8988T (cell line): ENCODE results near the gene ENTPD6.
"Not testable (repeated sequence)": the region's sequence is repeated elsewhere in the genome, so short reads cannot be mapped to it uniquely, and the experiment has no call there.

Experiments
- DNase-seq: peaks from one replicate; pipeline ENCODE4 v3.0.0; 2011

The ENTPD6 gene

DNA sequence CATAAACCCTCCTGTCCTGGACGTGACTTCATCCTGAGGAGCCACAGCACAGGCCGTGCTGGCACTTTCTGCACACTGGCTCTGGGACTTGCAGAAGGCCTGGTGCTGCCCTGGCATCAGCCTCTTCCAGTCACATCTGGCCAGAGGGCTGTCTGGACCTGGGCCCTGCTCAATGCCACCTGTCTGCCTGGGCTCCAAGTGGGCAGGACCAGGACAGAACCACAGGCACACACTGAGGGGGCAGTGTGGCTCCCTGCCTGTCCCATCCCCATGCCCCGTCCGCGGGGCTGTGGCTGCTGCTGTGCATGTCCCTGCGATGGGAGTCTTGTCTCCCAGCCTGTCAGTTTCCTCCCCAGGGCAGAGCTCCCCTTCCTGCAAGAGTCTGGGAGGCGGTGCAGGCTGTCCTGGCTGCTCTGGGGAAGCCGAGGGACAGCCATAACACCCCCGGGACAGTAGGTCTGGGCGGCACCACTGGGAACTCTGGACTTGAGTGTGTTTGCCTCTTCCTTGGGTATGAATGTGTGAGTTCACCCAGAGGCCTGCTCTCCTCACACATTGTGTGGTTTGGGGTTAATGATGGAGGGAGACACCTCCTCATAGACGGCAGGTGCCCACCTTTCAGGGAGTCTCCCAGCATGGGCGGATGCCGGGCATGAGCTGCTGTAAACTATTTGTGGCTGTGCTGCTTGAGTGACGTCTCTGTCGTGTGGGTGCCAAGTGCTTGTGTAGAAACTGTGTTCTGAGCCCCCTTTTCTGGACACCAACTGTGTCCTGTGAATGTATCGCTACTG, 30.3 kb downstream of the ENTPD6 start:
- no peak for DNase-seq

DNA sequence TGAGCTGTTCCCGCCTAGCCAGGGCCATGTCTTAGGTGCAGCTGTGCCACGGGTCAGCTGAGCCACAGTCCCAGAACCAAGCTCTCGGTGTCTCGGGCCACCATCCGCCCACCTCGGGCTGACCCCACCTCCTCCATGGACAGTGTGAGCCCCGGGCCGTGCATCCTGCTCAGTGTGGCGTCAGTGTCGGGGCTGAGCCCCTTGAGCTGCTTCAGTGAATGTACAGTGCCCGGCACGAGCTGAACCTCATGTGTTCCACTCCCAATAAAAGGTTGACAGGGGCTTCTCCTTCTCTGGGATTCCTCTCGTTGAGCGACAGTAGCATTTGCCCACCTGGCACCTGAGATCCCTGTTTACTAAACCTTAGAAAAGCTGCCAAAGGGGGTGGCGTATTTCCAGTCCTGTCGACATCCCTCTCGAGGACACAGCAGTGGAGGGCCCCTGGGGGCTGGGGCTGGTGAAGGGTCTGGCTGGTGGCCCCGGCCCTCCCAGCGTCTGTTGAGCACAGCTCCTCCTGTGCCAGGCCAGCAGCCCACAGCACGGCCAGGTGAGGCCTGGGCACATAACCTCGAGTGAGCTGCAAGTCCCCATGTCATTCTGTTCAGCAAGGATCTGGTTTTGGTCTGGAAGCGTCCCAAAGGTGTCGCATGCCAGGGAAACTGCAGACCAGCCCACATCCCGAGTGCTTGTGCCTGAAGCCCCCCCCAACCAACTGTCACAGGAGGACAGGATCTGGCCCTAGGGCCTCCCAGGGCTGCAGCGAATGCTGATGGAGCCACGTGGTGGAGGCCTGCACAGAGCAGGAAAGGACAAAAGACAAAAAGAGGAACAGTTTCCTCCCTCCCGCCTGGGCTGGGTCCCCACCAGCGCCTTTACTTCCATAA, 31.2 kb downstream of the ENTPD6 start:
- no peak for DNase-seq

DNA sequence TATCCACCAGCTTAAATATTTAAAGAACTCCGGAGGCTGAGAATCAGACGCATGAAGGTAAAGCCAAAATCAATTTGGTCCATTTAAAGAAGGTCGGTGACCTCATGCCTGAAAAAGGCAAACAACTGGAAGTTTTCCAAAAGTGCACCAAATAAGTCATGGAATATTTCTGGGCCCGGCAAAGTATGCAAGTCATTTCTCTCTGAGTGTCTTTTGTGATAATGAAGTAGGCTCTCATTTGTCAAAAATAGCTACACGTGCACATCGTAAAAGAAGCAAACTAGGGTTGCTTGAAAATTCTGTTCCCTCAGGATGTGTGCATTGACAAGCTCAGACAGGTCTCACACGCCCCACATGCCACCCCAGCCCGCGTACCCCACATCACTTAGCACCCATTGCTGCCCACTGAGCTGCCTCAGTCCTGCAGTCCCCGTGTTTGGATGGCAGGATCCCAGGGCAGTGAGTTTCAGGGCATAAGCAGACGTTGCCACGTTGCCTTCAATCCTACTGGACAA, 31.9 kb downstream of the ENTPD6 start:
- DNase-seq, result no peak

DNA sequence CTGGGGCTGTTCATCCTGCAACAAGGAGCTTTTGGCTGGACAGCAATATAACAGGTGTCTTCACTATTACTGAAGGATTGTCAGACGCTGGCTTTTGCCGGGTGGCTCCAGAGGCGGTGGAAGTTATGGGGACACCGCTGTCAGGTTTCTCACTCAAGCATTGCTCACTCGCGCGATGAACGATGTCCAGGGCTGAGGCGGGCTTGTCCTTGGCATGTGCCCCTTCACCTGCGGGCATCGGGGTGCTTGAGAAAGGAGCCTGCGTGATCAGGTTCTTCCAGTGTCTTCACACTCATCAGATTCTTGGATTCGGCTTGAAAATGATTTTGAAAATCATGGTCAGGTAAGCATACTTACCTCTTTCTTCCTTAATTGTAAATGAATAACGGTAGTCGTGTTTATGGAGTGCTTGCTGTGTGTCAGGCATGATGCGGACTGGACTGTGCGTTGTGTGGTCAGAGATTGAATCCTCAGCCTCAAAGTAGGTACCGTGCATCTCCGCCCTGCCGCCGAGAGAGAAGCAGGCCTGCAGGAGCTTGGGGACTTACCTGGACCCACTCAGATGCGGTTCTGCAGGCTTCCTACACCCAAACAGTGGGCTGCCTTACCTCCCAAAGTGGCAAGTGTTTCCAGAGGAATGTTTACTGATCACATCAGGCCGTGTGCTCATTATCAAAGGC, 34.1 kb downstream of the ENTPD6 start:
- no peak for DNase-seq

DNA sequence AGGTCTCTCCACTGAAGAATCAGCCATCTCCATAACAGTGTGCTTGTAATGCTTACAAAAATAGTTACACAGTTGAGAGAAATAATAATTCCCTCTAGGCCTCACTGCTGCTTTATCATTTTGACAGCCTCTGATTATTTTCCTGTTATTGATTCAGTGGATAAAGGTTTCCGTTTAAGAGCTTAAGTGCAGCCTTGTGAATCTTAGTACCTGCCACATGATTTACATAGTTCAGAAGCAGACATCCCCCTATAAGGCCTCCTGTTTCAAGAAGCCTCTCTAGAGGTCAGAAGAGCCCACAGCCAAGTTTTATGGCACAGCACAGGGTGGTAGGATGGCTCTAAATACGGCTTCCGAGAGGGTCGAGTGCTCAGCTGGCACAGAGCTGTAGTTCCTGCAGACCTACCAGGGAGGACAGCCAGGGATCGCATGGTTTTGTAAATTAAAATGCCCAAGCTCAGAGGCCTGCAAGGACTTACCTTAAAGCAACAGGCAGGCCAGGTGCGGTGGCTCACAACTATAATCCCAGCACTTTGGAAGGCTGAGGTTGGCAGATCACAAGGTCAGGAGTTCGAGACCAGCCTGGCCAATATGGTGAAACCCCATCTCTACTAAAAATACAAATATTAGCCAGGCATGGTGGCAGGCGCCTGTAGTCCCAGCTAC, 34.8 kb downstream of the ENTPD6 start:
- DNase-seq, result no peak

DNA sequence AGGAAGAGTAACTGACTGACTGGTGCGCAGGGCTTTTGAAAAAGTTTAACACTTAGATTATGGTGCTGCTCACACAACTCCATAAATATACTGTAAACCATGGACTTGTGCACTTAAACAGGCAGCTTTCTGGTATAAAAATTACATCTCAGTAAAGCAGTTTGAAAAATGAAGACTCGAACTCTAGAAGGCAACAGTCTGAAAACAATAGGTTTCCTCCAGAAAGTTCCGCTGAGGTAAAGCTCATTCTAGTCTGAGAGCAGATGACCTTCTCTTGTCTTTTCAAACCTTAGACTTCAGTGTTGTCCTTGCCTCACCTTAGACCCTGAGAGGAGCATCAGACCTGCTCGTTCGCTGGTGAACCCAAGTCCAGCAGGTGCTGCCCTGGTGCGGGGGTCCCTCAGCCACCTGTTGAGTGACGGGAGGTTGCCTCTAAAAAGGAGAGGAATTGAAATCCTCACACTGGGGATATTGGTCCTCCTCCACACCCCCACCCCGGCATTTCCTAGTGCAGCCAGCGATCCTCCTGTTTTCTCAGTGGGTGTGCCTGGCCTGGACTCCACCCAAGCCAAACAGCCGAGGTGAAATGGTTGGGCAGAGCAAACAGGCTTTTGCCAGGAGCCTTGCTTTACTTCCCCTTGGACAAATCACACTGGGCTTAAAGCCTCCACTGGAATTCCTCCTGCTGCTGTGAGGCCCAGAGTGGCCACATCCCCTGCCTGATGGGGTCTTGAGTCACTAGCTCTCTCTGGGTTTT, 37.7 kb downstream of the ENTPD6 start:
- no peak for DNase-seq

DNA sequence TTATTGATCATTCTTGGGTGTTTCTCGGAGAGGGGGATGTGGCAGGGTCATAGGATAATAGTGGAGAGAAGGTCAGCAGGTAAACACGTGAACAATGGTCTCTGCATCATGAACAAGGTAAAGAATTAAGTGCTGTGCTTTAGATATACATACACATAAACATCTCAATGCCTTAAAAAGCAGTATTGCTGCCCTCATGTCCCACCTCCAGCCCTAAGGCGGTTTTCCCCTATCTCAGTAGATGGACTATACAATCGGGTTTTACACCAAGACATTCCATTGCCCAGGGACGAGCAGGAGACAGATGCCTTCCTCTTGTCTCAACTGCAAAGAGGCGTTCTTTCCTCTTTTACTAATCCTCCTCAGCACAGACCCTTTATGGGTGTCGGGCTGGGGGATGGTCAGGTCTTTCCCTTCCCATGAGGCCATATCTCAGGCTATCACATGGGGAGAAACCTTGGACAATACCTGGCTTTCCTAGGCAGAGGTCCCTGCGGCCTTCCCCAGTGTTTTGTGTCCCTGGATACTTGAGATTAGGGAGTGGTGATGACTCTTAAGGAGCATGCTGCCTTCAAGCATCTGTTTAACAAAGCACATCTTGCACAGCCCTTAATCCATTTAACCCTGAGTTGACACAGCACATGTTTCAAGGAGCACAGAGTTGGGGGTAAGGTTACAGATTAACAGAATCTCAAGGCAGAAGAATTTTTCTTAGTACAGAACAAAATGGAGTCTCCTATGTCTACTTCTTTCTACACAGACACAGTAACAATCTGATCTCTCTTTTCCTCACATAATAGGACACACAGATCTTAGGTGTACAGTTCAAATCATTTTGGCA, 38.7 kb downstream of the ENTPD6 start:
- not testable (repeated sequence) for DNase-seq

DNA sequence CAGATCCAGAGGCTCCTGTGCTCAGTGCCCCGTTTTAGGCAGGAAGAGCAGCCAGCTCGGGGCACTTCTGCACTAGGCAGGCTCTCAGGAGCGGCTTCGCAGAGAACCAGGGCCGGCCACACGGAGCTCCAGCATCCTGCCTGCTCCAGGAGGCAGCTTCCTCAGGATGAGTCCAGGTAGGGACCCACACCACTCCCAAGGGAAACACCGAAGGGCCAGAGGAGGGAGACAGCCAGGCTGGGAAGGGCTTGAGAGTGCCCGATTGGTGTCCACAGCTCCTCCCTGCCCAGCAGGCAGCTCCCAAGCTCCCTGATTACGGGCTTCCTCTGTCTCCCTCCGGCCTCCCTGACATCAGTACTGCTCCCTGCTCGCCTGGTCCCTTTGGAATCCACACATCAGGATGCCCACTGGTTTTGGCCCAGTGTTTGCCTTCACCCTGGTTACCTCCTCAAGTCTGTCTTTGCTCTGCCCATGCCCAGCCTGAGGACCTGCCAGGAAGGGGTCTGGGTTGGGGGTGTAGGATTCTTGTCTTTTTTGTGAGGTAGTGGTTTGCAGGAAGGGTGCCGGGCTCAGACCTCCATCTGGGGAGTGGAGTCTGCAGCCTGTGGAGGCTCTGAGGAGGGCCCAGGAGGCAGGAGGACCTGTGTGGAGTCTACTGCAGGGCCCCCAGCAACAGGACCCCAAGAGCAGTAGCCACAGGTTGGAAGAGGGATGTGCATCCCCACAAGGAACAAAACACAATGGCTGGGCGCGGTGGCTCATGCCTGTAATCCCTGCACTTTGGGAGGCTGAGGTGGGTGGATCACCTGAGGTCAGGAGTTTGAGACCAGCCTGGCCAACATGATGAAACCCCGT, 41.2 kb downstream of the ENTPD6 start:
- DNase-seq, result no peak

DNA sequence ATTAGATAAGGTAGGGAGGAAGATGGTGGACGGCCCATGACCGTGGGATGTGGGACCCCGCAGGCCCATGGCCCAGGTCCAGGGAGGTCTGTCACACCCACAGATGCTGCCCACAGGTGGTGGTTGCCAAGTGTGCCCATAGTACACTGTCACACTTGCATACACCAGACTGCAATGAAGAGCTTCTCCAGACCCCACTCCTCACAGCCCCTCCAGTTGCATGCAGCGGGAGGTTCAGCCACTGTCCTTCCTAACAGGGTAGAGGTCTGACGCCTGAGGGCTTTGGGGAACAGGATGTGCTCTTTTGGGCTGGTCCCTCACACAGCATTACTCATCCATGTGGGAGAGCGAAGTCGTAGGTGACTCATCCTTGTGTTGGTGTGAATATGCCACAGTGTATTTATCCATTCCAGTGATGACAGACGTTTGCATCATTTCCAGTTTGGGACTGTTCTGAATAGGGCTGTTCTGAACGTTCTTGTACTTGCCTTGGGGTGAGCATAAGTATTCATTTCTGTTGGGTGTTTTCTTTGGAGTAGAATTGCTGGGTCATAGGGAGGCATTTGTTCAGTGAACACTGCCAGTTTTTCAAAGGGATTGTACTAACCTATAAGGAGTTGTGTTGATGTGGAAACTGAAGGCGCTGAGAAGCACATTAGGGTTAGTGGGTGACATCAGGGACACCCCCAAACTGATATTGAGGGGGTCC, 42.3 kb downstream of the ENTPD6 start:
- peak; percentile 84 for DNase-seq

DNA sequence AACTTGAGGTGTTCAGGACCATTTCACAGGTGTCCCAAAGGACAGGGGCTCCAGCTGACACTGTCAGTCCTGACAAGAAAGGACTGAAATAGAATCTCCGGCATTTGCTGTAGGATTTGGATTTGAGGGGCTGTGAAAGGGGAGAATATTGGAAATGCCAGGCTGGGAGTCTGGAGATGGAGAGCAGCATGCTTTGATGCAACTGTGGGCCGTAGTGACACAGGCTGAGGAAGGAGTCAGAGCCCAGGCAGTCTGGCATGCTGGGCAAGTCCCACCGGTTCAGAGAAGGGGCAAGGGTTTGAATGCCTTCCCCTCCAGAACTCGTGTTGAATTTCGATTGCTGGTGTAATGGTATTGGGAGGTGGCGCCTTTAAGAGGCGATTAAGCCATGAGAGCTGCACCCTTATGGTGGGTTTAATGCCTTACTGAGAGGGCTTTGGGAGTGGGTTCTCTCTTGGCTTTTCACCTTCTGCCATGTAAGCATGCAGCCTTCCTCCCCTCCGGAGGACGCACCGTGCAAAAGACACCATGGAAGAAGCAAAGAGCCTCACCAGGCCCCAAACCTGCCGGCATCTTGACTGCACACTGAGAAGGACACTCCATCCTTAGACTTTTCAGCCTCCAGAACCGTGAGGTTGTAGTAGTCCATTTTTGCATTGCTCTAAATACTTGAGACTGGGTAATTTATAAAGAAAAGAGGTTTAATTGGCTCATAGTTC, 43.0 kb downstream of the ENTPD6 start:
- no peak for DNase-seq

DNA sequence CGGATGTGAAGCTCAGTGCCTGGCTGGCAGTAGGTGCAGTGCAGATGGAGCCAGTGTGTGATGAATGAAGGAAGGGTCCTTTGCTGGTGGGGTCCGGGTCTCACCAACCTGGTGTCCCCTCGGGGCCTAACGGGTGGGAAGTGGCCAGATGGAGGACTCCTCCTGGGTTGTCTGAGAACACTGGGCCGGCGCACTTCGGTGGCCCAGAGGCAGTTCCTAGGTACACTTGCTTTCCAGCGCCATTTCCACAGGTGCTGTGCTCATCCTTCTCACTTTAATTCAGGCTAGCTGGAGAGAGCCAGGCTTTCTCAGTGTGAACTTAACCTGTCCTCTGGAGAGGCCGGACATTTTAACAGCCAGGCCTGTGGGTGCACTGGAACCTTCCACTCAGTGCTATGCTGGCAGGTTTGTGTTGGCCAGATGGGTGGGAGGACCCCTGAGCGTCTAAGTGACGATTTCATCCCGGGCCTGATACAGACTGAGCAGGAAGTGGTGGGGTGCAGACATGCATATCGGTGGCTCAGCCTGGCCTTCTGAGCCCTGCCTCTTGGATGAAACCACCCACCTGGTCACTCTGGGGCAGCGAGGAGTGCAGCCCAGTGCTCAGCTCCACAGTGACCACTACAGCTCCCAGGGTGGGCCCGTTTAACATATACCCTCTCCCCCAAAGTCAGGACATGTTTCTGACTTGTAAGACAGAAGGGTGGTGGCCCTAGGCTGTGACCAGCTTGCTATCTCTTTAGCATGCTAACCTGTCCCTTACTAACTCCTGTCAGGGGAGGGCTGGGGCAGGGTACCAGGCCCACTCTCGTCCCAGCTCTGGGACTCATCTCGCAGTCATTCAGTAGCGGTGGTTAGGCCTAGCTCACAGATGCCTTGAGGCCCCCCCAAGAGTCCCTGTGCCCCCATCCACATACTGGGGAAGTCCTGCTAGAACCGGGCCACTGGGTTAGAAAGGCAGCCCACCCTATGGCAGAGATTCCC, 44.2 kb downstream of the ENTPD6 start:
- no peak for DNase-seq

DNA sequence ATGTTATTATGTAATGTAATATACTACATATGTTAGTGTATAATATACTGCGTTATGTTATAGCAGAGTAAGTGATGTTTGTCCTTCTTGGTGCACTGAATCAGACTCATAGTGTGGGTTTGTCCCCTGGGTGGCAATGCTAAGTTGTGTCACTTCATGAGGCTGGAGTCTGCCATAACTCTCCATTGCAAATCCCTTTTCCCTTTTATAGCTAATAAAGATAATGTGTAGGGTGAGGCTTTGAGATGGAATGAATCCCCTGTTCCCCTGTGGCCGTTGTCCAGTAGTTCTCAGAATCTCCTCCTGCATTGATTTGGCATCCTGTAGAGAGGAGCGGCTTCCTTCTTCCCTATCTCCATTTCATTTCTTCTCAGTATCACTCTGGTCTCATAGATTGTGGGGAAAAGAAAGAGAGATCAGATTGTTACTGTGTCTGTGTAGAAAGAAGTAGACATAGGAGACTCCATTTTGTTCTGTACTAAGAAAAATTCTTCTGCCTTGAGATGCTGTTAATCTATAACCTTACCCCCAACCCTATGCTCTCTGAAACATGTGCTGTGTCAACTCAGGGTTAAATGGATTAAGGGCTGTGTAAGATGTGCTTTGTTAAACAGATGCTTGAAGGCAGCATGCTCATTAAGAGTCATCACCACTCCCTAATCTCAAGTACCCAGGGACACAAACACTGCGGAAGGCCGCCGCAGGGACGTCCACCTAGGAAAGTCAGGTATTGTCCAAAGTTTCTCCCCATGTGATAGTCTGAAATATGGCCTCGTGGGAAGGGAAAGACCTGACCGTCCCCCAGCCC, 45.5 kb downstream of the ENTPD6 start:
- not testable (repeated sequence) for DNase-seq

DNA sequence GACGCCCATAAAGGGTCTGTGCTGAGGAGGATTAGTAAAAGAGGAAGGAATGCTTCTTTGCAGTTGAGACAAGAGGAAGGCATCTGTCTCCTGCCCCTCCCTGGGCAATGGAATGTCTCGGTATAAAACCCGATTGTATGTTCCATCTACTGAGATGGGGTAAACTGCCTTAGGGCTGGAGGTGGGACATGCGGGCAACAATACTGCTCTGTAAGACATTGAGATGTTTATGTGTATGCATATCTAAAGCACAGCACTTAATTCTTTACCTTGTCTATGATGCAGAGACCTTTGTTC, 46.1 kb downstream of the ENTPD6 start:
- DNase-seq, result not testable (repeated sequence)

DNA sequence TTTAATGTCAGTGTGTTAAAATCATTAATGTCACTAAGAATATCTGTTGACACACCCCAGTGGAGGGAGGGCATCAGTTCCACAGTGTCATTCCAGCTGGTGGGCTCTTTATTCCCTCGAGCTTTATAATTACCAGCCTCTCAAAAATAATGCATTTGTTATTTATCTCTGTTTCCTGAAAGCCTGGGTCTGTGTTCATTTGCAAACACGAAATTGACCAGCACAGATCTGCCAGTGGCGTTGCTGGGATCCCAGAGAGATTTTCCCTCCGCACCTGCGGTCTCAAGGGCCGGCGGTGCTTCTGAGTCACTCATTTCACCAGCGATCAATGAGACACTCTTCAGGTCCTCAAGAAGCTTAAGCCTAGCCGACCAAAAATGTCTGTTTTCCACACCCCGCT, 46.7 kb downstream of the ENTPD6 start:
- no peak for DNase-seq

DNA sequence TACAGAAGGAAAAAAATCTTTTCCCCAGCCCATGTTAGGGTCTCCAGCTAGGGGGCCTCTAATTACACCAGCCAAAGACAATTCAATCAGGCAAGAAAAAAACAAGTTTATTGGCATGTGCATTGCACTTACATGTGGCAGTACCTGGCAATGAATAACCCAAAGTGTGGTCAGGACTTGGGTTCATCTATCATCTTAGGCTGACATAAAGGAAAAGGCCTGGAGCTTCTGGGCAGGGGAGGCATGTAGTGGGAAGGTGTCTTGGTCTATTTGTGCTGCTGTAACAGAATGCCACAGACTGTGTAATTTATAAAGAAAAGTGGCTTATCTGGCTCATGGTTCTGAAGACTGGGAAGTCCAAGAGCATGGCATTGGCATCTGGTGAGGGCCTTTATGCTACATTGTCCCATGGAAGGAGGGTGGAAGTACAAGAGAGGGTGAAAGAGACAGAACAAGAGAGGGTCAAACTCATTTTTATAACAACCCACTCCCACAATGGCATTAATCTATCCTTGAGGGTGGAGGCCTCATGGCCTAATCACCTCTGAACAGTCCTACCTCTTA, 48.0 kb downstream of the ENTPD6 start:
- no peak for DNase-seq

DNA sequence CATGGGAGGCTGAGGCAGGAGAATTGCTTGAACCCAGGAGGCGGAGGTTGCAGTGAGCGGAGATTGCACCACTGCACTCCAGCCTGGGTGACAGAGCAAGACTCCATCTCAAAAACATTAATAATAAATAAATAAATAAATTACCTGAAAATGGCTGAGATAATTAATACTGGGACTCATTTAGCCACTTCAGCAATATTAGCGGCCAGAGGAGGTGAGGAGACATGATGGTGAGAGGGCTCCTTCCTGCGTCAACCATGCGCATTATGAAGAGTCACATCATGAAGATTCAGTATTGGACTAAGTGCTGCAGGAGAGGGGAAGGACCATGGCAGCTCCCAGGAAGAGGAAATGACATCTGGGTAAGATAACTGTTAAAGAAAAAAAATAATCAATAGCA, 49.5 kb downstream of the ENTPD6 start:
- no peak for DNase-seq
